HCT116 (cell line): ENCODE data around the gene NCAPG2.

ENCODE experiments used
- CEBPB ChIP-seq: IDR thresholded peaks from 2 replicates; pipeline ENCODE4 v1.6.1; 2012; ENCODE audit warnings: low read depth
- POLR2A ChIP-seq: IDR thresholded peaks from 2 replicates; pipeline ENCODE4 v1.7.0; 2011; ENCODE audit warnings: borderline replicate concordance; ENCODE audit not compliant: insufficient read depth, insufficient read length; ENCODE audit errors: extremely low read depth
- POLR2AphosphoS5 ChIP-seq: IDR thresholded peaks from 2 replicates; pipeline ENCODE4 v1.6.1; 2011; ENCODE audit warnings: mild to moderate bottlenecking, low read depth, low read length, moderate library complexity
- REST ChIP-seq: IDR thresholded peaks from 2 replicates; pipeline ENCODE4 v1.6.1; 2012; ENCODE audit warnings: low read depth
- ZNF274 ChIP-seq: fragments of 200-500 bp; sonication (Bioruptor generic); IDR thresholded peaks from 2 replicates; pipeline ENCODE4 v1.6.1; 2014; ENCODE audit warnings: mild to moderate bottlenecking, low read depth, low read length, inconsistent platforms
- TF ChIP-seq, protein P1 (sequence below), 3 experiments: fragments of 200-600 bp in 1 of 3; sonication (generic) in 1 of 3; IDR thresholded peaks in 2 of 3; conservative IDR thresholded peaks in 1 of 3; 2 replicates each; pipeline ENCODE4 v1.5.1; 2012 to 2017; ENCODE audit warnings: low read depth in 2 of 3, low read length in 2 of 3, antibody characterized with exemption in 1 of 3, borderline replicate concordance in 1 of 3, control low read depth in 1 of 3, mild to moderate bottlenecking in 1 of 3, mixed read lengths in 1 of 3, mixed run types in 1 of 3, moderate library complexity in 1 of 3; ENCODE audit not compliant: insufficient read depth in 1 of 3
- TF ChIP-seq, protein P2 (sequence below): IDR thresholded peaks from 2 replicates; pipeline ENCODE4 v1.6.1; 2012

DNA sequence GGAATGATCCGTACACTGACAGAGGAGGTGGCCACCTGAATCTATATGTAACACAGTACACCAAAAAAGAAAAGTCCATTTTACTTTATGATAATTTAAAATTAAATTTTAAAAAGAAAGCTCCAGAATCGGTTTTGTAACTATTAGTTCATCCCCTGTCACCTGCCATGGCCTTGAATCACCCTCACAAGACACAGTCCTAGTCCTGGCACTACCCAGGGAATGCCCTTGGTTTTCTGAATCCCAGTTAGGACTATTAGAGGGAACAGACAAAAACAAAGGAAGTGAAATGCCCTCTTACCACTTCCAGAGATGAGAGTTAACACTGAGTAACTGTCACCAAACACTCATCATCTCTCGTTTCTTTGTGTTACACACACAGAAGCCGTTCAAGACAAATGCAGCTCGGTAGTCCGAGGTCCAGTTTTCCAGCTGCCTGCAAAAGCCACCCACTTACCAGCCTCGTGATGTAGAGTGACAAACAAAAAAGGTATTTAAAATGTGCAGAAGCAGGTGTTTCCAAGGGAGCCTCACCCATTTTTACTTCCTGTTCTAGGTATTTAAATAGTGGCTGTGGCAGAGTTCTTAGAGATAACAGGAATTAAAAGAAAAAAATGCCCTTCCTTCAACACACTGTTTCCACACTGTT lies 123.0 kb downstream of the NCAPG2 start:
- TF ChIP-seq, protein P1, sequence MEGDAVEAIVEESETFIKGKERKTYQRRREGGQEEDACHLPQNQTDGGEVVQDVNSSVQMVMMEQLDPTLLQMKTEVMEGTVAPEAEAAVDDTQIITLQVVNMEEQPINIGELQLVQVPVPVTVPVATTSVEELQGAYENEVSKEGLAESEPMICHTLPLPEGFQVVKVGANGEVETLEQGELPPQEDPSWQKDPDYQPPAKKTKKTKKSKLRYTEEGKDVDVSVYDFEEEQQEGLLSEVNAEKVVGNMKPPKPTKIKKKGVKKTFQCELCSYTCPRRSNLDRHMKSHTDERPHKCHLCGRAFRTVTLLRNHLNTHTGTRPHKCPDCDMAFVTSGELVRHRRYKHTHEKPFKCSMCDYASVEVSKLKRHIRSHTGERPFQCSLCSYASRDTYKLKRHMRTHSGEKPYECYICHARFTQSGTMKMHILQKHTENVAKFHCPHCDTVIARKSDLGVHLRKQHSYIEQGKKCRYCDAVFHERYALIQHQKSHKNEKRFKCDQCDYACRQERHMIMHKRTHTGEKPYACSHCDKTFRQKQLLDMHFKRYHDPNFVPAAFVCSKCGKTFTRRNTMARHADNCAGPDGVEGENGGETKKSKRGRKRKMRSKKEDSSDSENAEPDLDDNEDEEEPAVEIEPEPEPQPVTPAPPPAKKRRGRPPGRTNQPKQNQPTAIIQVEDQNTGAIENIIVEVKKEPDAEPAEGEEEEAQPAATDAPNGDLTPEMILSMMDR (IDR thresholded peaks at IDR 0.05 in 2 of 3, conservative IDR thresholded peaks at IDR 0.05 in 1 of 3; ENCODE audit: borderline replicate concordance in 1 of 3, insufficient read depth in 1 of 3, low read depth in 2 of 3, low read length in 2 of 3), result no peak
- TF ChIP-seq POLR2AphosphoS5 (no peak), POLR2A (no peak), REST (no peak), ZNF274 (no peak), CEBPB (no peak)
- TF ChIP-seq, protein P2, sequence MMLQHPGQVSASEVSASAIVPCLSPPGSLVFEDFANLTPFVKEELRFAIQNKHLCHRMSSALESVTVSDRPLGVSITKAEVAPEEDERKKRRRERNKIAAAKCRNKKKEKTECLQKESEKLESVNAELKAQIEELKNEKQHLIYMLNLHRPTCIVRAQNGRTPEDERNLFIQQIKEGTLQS, result no peak
